ENCODE data around the gene TMEM125. TPM values are rescaled to one million over a fixed set of nuclear protein-coding genes. Genes with fewer than 3 reads are reported as not detected.

The TMEM125 gene
- total and polyA plus RNA-seq, 7 donors = not detected

GRCh38 chr1:43232482-43232881 lies 37.3 kb upstream of the TMEM125 start:
- no peak overlapping the region for H3K27ac ChIP-seq
- 54 to 61% (median 56%) methylated on average over 4 of the region's 4 CpGs for WGBS, 3 donors
- ATAC-seq = no peak

GRCh38 chr1:43233631-43234030 lies 36.2 kb upstream of the TMEM125 start:
- intact Hi-C loops (cut with DNase I) = no loop called here
- Histone ChIP-seq H3K27me3 (ENCODE audit: insufficient read depth in 3 of 3, low read length in 2 of 3) (no peaks in the 10 kb centered on the region), H3K9me3 (no peaks in the 10 kb centered on the region), H3K4me3 (no peak overlapping the region), H3K36me3 (ENCODE audit: insufficient read depth in 1 of 2, low read depth in 1 of 2) (no peaks in the 10 kb centered on the region), H3K4me1 (peaks cover 4% of the 10 kb centered on the region), H3K27ac (no peak overlapping the region)
- ATAC-seq = no peak
- DNase-seq = no peak
- TF ChIP-seq CTCF (IDR thresholded peaks at IDR 0.05) = no peak
- 79 to 82% (median 80%) methylated on average over 5 of the region's 5 CpGs for WGBS, 3 donors

More at GRCh38 chr1:43232482-43232881, 37.3 kb upstream of the TMEM125 start:
- no peak overlapping the region for H3K4me3 ChIP-seq
- H3K4me1 ChIP-seq = peaks cover 4% of the 10 kb centered on the region
- H3K36me3 ChIP-seq (ENCODE audit: insufficient read depth in 1 of 2, low read depth in 1 of 2) = no peaks in the 10 kb centered on the region
- DNase-seq = no peak
- no peak for TF ChIP-seq CTCF (IDR thresholded peaks at IDR 0.05)
- no peaks in the 10 kb centered on the region for H3K27me3 ChIP-seq (ENCODE audit: insufficient read depth in 3 of 3, low read length in 2 of 3)
- intact Hi-C loops (cut with DNase I) = no loop called here
- no peaks in the 10 kb centered on the region for H3K9me3 ChIP-seq

- intact Hi-C loops (cut with DNase I) = no loop called here
- ATAC-seq (no peak), DNase-seq (no peak)
- H3K4me1 ChIP-seq = peaks cover 4% of the 10 kb centered on the region
- H3K27ac ChIP-seq = no peak overlapping the region
- no peaks in the 10 kb centered on the region for H3K36me3 ChIP-seq (ENCODE audit: insufficient read depth in 1 of 2, low read depth in 1 of 2)
- no peaks in the 10 kb centered on the region for H3K27me3 ChIP-seq (ENCODE audit: insufficient read depth in 3 of 3, low read length in 2 of 3)
- no peaks in the 10 kb centered on the region for H3K9me3 ChIP-seq
- no peak overlapping the region for H3K4me3 ChIP-seq
- 92 to 93% (median 92%) methylated on average over 17 of the region's 17 CpGs for WGBS, 3 donors
- no peak for TF ChIP-seq CTCF (IDR thresholded peaks at IDR 0.05)
Observed at GRCh38 chr1:43234267-43234666, 35.5 kb upstream of the TMEM125 start.

GRCh38 chr1:43235040-43235439 lies 34.7 kb upstream of the TMEM125 start:
- H3K9me3 ChIP-seq = no peaks in the 10 kb centered on the region
- no peaks in the 10 kb centered on the region for H3K36me3 ChIP-seq (ENCODE audit: insufficient read depth in 1 of 2, low read depth in 1 of 2)
- H3K27me3 ChIP-seq (ENCODE audit: insufficient read depth in 3 of 3, low read length in 2 of 3) = no peaks in the 10 kb centered on the region
- no peak for TF ChIP-seq CTCF (IDR thresholded peaks at IDR 0.05)
- no peak overlapping the region for H3K4me3 ChIP-seq
- intact Hi-C loops (cut with DNase I) = loop anchor here in 1 of 2 donors (5.0 kb wide), 1 partner anchor 67 kb away; the partner anchor contains the start of gene TIE1
- 81 to 90% (median 82%) methylated on average over 8 of the region's 8 CpGs for WGBS, 3 donors
- no peak for DNase-seq
- H3K4me1 ChIP-seq = peaks cover 4% of the 10 kb centered on the region
- ATAC-seq = no peak
- no peak overlapping the region for H3K27ac ChIP-seq

GRCh38 chr1:43235451-43236121 lies 34.2 kb upstream of the TMEM125 start:
- Histone ChIP-seq H3K27ac (no peak overlapping the region), H3K4me3 (no peak overlapping the region), H3K36me3 (ENCODE audit: insufficient read depth in 1 of 2, low read depth in 1 of 2) (no peaks in the 10 kb centered on the region), H3K4me1 (peaks cover 4% of the 10 kb centered on the region), H3K27me3 (ENCODE audit: insufficient read depth in 3 of 3, low read length in 2 of 3) (no peaks in the 10 kb centered on the region), H3K9me3 (no peaks in the 10 kb centered on the region)
- no peak for DNase-seq
- WGBS, 3 donors = 79 to 90% (median 84%) methylated on average over 9 of the region's 9 CpGs
- ATAC-seq = no peak
- intact Hi-C loops (cut with DNase I) = loop anchor here in 1 of 2 donors (5.0 kb wide), 1 partner anchor 67 kb away; the partner anchor contains the start of gene TIE1
- TF ChIP-seq CTCF (IDR thresholded peaks at IDR 0.05) = no peak
